Kidney tubule cell (primary cell): Measurements from ENCODE around the gene DNAH17.
A peak's percentile ranks its signal among the peaks of the same experiment; 100 is the strongest.

ENCODE experiments used
- DNase-seq: peaks from one replicate; pipeline ENCODE4 v3.0.0-alpha.2; 2018; ENCODE audit warnings: low spot score

The DNAH17 gene

DNA sequence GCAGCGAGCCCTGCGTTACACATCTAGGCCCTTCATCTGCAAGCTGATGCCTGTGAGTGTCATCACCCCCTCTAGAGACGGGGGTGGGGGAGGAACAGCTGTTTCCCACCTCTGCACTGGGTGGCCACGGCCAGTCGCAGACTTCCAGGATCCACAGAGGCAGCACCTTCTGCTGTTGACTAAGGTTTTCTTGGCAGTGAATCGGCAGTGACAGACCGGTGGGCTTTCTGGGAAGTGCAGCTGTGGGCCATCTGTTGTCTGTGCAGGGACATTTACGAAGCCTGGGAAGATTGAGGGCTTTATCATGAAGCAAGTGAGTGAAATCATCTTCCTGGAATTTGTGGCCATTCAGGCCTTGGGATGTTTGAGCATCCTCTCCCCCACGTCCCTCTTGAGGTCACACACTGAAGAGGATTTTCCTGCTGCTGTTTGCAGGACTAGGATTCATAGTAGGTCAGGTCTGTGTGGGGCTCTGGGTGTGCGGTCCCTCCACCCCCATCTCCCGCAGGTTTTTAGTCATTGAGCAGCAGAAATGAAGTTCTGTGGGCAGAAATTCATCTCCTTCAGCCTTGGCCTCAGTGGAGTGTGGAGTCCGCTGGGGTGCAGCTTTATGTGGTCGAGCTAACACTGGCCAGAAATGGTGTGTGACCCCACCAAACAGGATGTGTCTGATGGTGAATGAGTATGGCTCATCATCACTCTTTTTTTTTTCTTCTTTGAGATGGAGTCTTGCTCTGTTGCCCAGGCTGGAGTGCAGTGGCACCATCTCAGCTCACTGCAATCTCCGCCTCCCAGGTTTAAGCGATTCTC is 186.8 kb downstream of the DNAH17 start:
- DNase-seq = peak; percentile 94

DNA sequence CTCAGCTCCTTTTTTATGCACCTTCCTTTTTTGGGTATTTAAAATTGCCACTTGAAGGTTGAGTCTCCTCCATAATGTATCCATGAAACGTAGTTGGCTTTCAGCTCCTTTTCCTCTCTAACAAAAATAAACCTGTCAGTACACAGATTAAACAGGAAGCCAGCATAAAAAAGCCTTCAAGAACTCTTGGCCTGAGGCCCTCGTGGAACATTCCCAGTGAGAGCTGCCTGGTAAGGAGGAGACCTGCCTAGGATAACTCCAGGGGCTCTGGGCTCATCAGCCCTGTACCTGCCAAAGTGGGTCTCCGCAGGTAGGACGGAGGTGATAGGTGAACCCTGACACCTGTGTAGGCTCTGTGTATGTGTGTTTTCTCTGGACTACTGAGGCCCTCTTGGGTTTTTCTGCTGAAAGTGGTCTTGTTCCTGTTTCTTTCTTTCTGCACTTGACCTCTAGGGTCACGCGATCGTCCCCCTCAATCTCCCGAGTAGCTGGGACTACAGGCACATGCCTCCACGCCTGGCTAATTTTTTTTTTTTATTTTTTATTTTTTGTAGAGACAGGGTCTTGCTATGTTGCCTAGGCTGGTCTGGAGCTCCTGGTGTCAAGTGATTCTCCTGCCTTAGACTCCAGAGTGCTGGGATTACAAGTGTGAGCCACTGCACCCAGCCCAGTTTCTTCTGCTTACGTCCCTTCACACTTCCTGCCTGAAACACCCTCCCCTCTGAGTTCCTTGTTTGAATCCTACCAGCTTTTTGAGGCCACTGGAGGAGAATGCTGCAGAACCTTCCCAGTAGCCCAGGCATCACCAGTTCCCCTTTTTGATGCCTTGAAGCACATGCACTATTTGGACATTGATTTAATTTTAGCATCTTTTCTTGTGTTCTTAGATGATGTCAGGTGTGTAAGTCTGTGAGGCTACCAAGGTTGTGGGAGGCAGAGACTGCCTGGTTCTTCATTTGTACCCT is 188.9 kb downstream of the DNAH17 start:
- no peak for DNase-seq

DNA sequence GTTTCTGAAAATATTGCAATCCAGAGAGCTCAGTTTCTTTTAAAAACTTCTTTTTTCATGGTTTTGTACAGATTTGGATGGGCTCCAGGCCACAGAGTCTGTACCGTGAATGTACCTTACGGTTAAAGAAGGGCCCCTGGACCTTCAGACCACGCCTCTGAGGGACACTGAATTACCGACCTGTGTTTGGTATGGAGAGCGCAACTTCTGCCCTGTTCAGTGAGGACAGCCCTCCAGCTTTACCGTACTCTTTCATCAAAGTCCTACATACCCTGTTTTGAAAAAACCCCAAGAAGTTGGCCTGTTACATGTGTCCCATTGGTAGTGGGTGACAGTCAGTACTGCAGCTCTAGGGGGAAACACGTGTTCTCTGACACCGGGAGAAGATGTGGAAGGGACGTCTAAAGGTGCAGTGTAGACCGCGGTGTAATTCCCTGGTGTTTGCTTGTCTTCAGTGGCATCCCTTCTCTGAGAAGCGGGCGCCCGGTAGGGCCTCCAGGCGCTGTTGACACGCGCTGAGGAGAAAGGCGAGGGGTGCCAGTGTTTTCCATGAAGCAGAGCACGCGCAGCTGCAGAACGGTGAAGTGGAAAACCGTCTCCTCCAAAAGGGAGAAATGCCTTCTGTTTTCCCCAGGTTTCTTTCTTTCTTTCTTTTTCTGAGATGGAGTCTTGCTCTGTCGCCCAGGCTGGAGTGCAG is 192.6 kb downstream of the DNAH17 start:
- DNase-seq = no peak

DNA sequence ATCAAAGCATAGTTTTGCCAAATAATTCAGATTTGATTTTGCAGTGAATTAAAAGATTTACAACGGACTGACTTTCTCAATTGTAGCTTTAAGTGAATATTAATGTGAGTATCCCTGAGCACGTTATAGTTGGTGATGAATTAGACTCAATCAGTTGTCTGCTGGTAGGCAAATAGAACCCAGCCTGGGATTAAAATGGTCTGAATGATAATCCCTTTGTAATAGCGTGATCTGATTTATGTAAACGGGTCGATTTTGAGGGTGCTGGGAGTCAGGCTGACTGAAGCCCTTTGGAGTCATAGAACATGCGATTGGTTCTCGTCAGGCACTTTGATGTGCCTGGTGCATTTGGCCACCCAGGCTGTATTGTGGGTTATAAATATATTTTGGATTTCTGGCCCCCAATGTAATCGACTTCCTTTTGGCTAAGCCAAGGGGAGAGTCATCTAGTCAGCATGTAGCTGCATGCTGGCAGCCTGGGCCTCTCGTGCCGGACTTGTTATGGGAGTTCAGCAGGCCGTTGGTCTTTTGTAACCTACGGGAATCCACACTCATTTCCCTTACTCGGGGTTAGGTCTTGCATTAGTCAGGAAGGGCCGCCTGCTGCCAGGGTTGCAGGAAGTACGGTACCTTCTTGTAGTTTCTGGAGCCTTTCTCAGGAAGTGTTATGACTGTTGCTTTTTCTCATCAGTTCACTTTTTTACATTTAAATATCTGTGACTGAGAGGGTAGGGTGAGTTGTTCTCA is 193.3 kb downstream of the DNAH17 start:
- peak; percentile 75 for DNase-seq

DNA sequence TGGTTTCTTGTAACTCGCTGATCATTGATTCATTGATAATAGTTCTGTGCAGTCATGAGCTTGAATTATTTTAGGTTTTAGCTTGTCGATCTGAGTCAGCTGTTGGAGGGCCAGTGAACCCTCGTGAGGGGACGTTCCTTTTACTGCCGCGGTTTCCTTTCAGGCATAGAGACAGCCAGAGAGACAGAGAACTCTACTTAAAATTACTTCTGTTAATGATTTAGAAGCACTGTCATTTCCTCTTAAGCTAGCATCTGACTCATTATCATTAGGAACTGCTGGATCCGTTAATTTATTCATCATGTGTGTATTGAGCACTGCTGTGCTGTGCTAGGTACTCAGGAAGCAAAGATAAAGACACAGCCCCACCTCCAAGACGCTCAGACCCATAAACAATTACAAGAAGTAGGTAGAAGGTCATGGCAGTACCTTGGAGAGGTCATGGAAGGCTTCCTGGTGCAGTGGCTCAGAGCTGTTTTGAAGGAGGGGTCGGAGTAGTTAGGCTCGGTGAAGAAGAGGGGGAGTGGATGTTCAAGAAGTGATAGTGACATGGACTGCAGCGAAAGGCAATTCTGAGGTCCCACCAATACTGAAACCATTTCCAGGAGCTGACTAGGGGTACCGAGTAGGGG is 195.5 kb downstream of the DNAH17 start:
- peak; percentile 96 for DNase-seq

DNA sequence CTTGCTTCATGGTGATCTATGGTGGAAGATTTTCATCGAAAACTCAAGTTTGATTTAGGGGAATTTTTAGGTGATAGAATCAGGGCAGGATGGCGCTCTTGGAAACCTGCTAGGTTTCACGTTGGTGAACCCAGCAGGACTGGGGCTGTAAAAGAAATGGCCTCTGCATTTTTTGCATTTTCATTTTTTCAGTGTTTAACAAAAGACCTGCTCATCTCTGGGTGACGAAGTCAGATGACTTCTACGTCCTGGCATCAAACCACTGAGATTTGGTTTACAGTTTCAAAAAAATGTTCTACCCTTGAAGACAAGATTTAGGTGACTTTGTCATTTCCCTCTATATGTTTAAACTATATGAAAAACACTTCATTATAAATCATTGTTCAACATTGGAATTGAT is 196.8 kb downstream of the DNAH17 start:
- no peak for DNase-seq

DNA sequence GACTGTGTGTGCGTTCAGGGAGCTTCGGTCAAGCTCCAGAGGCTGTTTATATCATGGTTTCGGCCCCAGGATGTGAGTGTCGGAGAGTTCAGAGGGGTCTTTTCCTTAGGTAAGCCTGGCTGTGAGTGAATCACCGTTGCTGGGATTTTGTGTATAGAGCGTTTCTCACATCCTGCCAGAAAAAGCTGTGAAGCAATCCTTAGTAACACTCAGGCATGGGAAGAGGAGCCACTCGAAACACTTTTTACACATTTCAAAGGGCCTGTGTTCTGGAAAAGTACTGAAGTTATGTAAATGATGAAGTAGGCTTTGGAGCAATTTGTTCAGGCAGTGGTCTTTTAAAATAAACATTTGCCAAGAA is 198.1 kb downstream of the DNAH17 start:
- DNase-seq = peak; percentile 87

DNA sequence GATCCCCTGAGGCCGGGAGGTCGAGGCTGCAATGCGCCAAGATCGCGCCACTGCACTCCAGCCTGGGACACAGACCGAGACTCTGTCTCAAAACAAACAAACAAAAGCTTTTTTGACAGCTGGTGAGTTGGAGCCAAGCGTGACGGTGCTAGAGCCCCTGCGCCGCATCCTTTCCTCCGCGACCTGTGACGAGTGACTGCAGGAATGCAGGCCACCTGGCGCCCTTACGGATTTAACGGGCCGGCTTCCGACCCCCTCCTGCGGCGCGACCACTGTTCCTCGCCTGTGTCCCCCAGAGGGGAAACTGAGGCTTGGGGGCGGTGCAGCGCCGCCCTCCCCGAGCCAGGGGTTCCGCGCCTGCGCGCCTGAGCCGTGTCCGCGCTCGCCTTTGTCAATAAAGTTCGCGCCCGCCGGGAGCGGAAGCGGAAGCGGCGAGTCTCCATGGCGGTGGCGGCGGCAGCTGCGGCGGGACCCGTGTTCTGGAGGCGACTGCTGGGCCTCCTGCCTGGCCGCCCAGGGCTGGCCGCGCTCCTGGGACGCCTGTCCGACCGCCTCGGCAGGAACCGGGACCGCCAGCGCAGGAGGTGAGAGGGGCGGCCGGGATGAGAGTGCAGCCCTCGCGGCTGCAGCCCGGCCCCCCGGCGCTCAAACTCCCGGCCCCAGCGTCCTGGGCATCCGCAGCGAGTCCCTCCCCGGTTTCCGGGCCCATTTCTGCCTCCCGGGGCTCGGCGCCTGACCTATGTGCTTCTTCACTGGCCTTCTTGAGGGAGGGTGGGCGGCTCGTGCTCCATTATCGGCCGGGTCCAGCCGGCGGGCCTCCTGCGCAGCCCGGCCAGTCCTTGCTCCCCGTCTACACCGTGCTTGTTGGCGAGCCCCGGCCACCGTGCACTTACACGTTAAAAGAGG is 198.7 kb downstream of the DNAH17 start, which contains the start of gene PGS1:
Gene PGS1 (plus strand): TSS at position 425 of the 906 bp plus-strand sequence. CDS start 17 bp downstream, at position 442.
- peak; percentile 80 for DNase-seq

DNA sequence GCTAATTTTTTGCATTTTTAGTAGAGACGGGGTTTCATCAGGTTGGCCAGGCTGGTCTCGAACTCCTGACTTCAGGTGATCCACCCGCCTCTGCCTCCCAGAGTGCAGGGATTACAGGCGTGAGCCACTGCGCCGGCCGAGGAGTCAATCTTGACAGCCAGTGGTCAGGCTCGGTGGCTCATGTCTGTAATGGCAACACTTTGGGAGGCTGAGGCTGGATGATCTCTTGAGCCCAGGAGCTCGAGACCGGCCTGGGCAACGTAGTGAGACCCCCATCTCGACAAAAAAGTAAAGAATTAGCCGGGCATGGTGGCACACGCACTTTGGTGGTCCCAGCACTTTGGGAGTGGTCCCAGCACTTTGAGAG is 199.4 kb downstream of the DNAH17 start:
- DNase-seq = no peak

DNA sequence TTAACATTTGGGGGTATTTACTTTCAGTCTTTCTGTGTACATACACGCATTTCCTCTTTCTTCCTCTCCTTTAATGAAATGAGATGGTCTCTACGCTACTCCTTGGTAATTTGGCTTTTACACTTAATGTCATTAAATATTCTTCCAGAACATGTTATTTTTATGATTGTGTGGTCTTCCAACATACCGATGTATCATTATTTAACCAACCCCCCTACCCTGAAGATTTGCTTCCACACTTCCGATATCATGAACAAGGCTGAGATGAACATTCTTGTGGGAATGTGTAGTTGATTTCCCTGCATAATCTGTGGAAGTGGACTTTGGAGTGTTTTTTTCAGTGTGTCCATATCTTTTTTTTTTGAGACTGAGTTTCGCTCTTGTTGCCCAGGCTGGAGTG is 201.0 kb downstream of the DNAH17 start:
- DNase-seq = no peak

DNA sequence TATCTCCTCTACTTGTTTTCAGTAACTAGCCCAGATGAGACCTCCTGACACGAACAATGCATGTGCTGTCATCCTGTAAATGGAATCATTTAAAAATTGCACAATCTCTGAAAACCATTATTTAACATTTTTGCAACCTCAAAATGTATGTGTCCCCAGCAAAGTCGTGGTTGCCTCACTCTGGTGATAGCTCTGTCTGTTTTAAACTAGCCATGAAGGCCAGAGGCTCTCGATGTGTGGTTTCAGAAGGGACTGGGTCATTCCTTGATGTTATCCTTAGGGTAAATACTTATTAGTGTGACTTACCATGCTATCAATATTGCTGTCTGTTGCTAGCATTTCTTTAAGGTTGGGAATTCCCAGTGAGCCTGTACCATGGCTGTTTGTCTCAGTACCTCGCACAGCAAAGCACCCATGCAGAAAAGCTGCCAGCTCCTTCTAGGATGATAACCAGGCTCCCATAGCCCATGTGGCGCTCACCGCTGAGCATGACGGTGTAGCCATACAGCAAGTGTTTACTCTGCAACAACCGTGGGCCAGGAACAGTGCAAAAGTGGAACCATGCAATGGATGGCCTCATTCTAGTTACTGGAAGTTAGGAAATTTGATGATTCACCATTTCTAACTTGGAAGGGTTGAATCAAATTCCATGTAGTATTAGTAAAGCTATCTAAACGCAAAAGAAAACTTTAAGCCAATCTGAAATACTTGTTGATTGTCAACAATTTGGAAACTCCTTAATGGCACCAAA is 201.6 kb downstream of the DNAH17 start:
- peak; percentile 97 for DNase-seq

DNA sequence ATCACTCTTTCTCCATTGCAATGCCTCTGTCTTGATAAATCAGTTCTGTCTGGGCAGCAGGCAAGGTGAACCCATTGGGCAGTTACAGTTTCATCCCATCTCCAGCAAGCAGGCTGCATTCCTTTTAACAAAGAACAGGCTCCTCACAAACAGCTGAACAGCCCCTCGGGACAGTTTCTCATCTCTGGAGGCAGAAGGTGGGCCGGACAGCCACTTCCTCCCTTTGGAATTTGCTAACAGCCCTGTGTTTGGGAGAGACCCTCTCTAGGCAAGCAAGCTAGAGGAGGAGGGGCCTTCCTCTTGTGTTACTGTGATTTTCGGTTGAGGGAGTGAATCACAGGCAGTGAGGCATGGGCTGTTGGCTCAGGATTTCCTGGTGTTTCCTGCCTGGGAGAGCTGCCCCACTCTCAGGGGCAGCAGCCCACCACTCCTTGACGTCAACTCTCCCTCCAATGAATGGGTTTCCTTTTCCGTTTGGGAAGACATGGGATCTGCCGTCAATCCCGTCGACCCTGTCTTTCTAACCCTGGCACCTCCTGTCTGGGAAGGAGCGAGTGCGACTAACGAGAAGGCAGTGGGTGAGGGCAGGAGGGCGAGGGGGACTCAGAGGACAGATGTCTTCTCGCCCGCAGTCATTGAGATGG is 202.4 kb downstream of the DNAH17 start:
- peak; percentile 87 for DNase-seq

DNA sequence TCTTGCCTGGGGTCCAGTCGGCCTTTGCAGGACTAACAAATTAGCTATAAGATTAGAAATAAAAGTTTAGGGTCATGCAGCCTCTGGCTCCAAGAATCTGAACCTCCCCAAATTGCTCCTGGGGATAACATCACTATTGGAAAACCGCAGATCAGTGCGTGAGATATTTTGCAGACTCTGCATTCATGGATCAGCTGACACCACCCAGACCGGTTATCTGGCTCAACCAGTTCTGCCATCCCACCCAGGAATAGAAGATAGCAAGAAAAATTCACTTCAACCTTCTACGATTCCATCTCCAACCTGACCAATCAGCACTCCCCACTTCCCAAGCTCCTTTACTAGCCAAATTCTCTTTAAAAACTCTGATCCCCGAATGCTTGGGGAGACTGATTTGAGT is 203.0 kb downstream of the DNAH17 start:
- no peak for DNase-seq
